ENCODE measurements around the gene KLHL35. TPM values are rescaled to one million over a fixed set of nuclear protein-coding genes. Genes with fewer than 3 reads are reported as not detected.

The KLHL35 gene
- total and polyA plus RNA-seq, 2 experiments from 2014 or later, result 0.10 to 0.28 TPM

DNA sequence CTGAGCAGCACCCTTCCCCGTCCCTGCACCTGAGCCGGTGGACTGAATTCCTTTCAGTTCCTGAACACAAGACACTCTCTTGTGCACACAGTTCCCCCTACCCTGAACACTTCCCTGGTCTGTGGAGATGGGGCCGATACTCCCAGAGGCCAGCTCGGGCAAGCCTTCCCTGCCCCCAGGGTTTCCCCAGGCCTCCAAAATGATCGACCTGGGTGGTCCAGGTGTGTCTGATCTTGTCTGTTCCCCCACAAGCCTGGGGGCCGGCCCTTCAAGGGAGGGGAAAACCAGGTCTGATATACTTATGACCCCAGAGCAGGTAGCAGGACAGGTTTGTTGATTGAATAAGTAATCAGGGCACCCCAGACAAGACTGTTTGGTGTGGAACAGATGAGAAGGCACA is 40.7 kb upstream of the KLHL35 start (continued):
- TF ChIP-seq ZNF462 (CRISPR knock-in tag; IDR thresholded peaks at IDR 0.05) (no peak), REST (IDR thresholded peaks at IDR 0.05; ENCODE audit: unreplicated experiment) (no peak)

GRCh38 chr11:75472081-75472732 is 39.2 kb upstream of the KLHL35 start:
- Histone ChIP-seq H3K36me3 (ENCODE audit: insufficient read depth) (no peaks in the 10 kb centered on the region), H3K4me3 (no peak overlapping the region), H3K4me2 (no peak overlapping the region), H3K27me3 (ENCODE audit: insufficient read depth) (no peaks in the 10 kb centered on the region), H3K9me2 (ENCODE audit: insufficient read depth) (no peaks in the 10 kb centered on the region), H3F3A (replicated peaks; ENCODE audit: low read depth) (no peaks in the 10 kb centered on the region), H3K4me1 (ENCODE audit: insufficient read depth) (peaks cover 5% of the 10 kb centered on the region; the same call in 1 of the 2 replicates), H4K20me1 (replicated peaks; ENCODE audit: insufficient read depth) (no peaks in the 10 kb centered on the region), H2AFZ (no peak overlapping the region), H3K27ac (ENCODE audit: low read depth) (no peak overlapping the region), H3K79me2 (replicated peaks; ENCODE audit: insufficient read depth) (no peaks in the 10 kb centered on the region)
- no peaks in the 10 kb centered on the region for H3K9me3 Mint-ChIP-seq
- H3K4me3 Mint-ChIP-seq, result no peak overlapping the region
- peaks cover 11% of the 10 kb centered on the region for H3K27me3 Mint-ChIP-seq (ENCODE audit: insufficient read depth, low read depth, poor library complexity)
- no peak overlapping the region for H3K27ac Mint-ChIP-seq
- no peak for ATAC-seq
- H3K36me3 Mint-ChIP-seq (ENCODE audit: low read depth), result no peaks in the 10 kb centered on the region; the same call in 2 of the 3 replicates
- peaks cover 30% of the 10 kb centered on the region for H3K4me1 Mint-ChIP-seq
- no peak for DNase-seq (ENCODE audit: low spot score)
- TF ChIP-seq ZNF331 (CRISPR knock-in tag; IDR thresholded peaks at IDR 0.05; ENCODE audit: low read depth), result no peak
- TF ChIP-seq EZH2 (IDR thresholded peaks at IDR 0.05; ENCODE audit: low read depth, unreplicated experiment), result no peak
- TF ChIP-seq POLR2AphosphoS5 (IDR thresholded peaks at IDR 0.05; ENCODE audit: low read depth), result no peak
- TF ChIP-seq ETS1 (IDR thresholded peaks at IDR 0.05), result no peak
- no peak for TF ChIP-seq ZNF114 (CRISPR knock-in tag; IDR thresholded peaks at IDR 0.05)
- TF ChIP-seq EZH2phosphoT487 (IDR thresholded peaks at IDR 0.05; ENCODE audit: unreplicated experiment), result no peak
- TF ChIP-seq REST (IDR thresholded peaks at IDR 0.05; ENCODE audit: unreplicated experiment), result no peak

All from GM23338 (cell line).